Activated CD8-positive, alpha-beta T cell treated with anti-CD3 and anti-CD28 coated beads for 36 hours (primary cell): ENCODE results near the gene LIN54. TPM values are rescaled to one million over a fixed set of nuclear protein-coding genes. Genes with fewer than 3 reads are reported as not detected.

Source experiments
- ATAC-seq: fragments of 200-7000 bp; cut with Tn5 transposase; one replicate; pipeline ENCODE4 v1.10.0; 2021; ENCODE audit warnings: mild to moderate bottlenecking, moderate library complexity
- CTCF ChIA-PET: fragments of 350-600 bp; sonication (Branson Sonifier 250); formaldehyde crosslinking; loops from one replicate; lab custom pipeline; 2021; ENCODE audit warnings: antibody characterized with exemption; lab: Charles Lee
- POLR2A ChIA-PET: fragments of 350-600 bp; sonication (Branson Sonifier 250); formaldehyde crosslinking; loops from one replicate; lab custom pipeline; 2021; ENCODE audit warnings: antibody characterized with exemption; lab: Charles Lee
- DNase-seq: peaks from one replicate; pipeline ENCODE4 v3.0.0-alpha.2; 2020
- H3K27ac Mint-ChIP-seq: one replicate; pipeline ENCODE4 v1.8.0; 2021; ENCODE audit warnings: mild to moderate bottlenecking, mixed read lengths
- H3K27me3 Mint-ChIP-seq: one replicate; pipeline ENCODE4 v1.8.0; 2021; ENCODE audit warnings: mixed read lengths
- H3K36me3 Mint-ChIP-seq: one replicate; pipeline ENCODE4 v1.8.0; 2021; ENCODE audit warnings: low read depth, mixed read lengths
- H3K4me1 Mint-ChIP-seq: one replicate; pipeline ENCODE4 v1.8.0; 2021; ENCODE audit warnings: low read depth, mixed read lengths
- H3K4me3 Mint-ChIP-seq: one replicate; pipeline ENCODE4 v1.8.0; 2021; ENCODE audit warnings: mild to moderate bottlenecking, moderate library complexity, mixed read lengths
- H3K9me3 Mint-ChIP-seq: one replicate; pipeline ENCODE4 v1.8.0; 2021; ENCODE audit warnings: mixed read lengths
- intact Hi-C: fragments of 100-400 bp; cut with micrococcal nuclease; formaldehyde crosslinking; loops from one replicate; pipeline ENCODE4 v1.10.0; 2022
- total RNA-seq, 2 experiments: library from RNA; stranded (reverse); gene quantifications; one replicate each; pipeline ENCODE4 v1.2.3, GENCODE V29; 2021
- TF ChIP-seq, protein P1 (sequence below): fragments of 200-600 bp; IDR thresholded peaks from one replicate; pipeline ENCODE4 v1.8.0; 2022; ENCODE audit warnings: antibody characterized with exemption, mild to moderate bottlenecking

Gene LIN54
- total RNA-seq, 2 experiments from 2014 or later, result 28.0 to 29.1 TPM

GRCh38 chr4:82984459-82984858 is 26.2 kb downstream of the LIN54 start:
- ChIA-PET POLR2A (no interaction called here), CTCF (no interaction called here)
- peak; percentile 38 for DNase-seq
- intact Hi-C loops, result no loop called here
- peaks cover 13% of the 10 kb centered on the region for H3K4me1 Mint-ChIP-seq
- H3K36me3 Mint-ChIP-seq, result peaks cover 25% of the 10 kb centered on the region
- H3K27me3 Mint-ChIP-seq, result no peaks in the 10 kb centered on the region
- H3K27ac Mint-ChIP-seq, result no peak overlapping the region
- ATAC-seq, result peak; percentile 37
- TF ChIP-seq, protein P1, sequence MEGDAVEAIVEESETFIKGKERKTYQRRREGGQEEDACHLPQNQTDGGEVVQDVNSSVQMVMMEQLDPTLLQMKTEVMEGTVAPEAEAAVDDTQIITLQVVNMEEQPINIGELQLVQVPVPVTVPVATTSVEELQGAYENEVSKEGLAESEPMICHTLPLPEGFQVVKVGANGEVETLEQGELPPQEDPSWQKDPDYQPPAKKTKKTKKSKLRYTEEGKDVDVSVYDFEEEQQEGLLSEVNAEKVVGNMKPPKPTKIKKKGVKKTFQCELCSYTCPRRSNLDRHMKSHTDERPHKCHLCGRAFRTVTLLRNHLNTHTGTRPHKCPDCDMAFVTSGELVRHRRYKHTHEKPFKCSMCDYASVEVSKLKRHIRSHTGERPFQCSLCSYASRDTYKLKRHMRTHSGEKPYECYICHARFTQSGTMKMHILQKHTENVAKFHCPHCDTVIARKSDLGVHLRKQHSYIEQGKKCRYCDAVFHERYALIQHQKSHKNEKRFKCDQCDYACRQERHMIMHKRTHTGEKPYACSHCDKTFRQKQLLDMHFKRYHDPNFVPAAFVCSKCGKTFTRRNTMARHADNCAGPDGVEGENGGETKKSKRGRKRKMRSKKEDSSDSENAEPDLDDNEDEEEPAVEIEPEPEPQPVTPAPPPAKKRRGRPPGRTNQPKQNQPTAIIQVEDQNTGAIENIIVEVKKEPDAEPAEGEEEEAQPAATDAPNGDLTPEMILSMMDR, result no peak
- H3K9me3 Mint-ChIP-seq, result peaks cover 1% of the 10 kb centered on the region
- H3K4me3 Mint-ChIP-seq, result no peak overlapping the region

- CTCF ChIA-PET, result no interaction called here
- Mint-ChIP-seq H3K27me3 (no peaks in the 10 kb centered on the region), H3K4me1 (peaks cover 9% of the 10 kb centered on the region), H3K9me3 (peaks cover 1% of the 10 kb centered on the region), H3K4me3 (no peak overlapping the region), H3K36me3 (peaks cover 23% of the 10 kb centered on the region), H3K27ac (no peak overlapping the region)
- intact Hi-C loops, result no loop called here
- TF ChIP-seq, protein P1, result no peak
- POLR2A ChIA-PET, result no interaction called here
- DNase-seq (no peak), ATAC-seq (no peak)
These were observed 27.2 kb downstream of the LIN54 start for GRCh38 chr4:82983444-82983843.

GRCh38 chr4:82981138-82981537 is 29.5 kb downstream of the LIN54 start:
- intact Hi-C loops, result no loop called here
- Mint-ChIP-seq H3K9me3 (no peaks in the 10 kb centered on the region), H3K36me3 (peaks cover 24% of the 10 kb centered on the region), H3K27ac (no peak overlapping the region), H3K27me3 (no peaks in the 10 kb centered on the region), H3K4me3 (no peak overlapping the region), H3K4me1 (peaks cover 9% of the 10 kb centered on the region)
- ATAC-seq (no peak), DNase-seq (no peak)
- CTCF ChIA-PET, result no interaction called here
- POLR2A ChIA-PET, result no interaction called here
- TF ChIP-seq, protein P1, result no peak

DNA sequence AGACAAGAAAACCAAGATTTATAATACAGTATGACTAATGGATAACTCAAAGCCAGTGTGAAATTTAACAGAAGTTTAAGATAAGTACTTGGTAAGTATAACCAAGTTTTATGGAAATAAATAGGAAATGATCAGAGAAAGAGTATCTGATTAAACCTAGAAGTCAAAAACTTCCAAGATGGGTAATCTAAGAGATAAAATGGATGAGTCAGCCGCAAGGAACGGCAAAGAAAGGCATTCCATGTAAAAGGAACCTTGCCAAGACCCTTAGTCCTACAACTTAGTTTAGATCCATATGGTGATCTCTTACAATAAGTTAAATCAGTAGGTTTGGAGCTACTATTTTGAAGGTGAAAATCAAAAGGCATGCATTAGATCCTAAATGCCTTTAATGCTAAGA is 34.8 kb downstream of the LIN54 start:
- no peaks in the 10 kb centered on the region for H3K27me3 Mint-ChIP-seq
- peaks cover 37% of the 10 kb centered on the region for H3K36me3 Mint-ChIP-seq
- TF ChIP-seq, protein P1, result no peak
- no peaks in the 10 kb centered on the region for H3K9me3 Mint-ChIP-seq
- ChIA-PET POLR2A (no interaction called here), CTCF (no interaction called here)
- no peak for ATAC-seq
- intact Hi-C loops, result no loop called here
- DNase-seq, result no peak
- no peaks in the 10 kb centered on the region for H3K4me1 Mint-ChIP-seq
- H3K27ac Mint-ChIP-seq, result no peak overlapping the region
- no peak overlapping the region for H3K4me3 Mint-ChIP-seq

DNA sequence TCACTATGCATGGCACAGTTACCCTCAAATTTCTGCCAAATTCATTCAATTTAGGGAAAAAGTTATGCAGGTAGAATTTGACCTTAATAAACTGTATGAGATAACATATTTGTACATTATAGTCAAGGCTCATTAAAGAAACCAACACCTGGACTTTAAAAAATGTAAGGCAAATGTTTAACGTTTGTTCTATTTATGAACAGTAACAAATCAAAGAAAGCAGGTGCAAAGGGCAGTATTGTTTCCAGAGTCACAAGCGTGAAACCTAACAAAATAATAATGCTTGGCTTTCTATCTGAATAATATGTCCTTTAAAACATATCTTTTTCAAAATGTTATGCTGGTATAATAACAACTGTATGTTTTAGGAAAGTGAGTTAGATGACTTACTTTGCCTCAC is 41.2 kb downstream of the LIN54 start:
- Mint-ChIP-seq H3K4me3 (no peak overlapping the region), H3K4me1 (peaks cover 4% of the 10 kb centered on the region), H3K9me3 (no peaks in the 10 kb centered on the region), H3K36me3 (peaks cover 49% of the 10 kb centered on the region), H3K27me3 (no peaks in the 10 kb centered on the region), H3K27ac (no peak overlapping the region)
- TF ChIP-seq, protein P1, result no peak
- no peak for ATAC-seq
- CTCF ChIA-PET, result no interaction called here
- POLR2A ChIA-PET, result interaction anchor here (1.2 kb wide), 1 partner anchor 64 kb away, joined by 3 read pairs; no protein-coding TSS in a partner anchor
- DNase-seq, result no peak
- intact Hi-C loops, result no loop called here
